GM18867 (cell line): ENCODE data around the gene MAP3K5.
A peak's percentile ranks its signal among the peaks of the same experiment; 100 is the strongest.
"Not testable (repeated sequence)": the region's sequence is repeated elsewhere in the genome, so short reads cannot be mapped to it uniquely, and the experiment has no call there.

ENCODE experiments used
- ATAC-seq: cut with Tn5 transposase; IDR thresholded peaks from one replicate; pipeline ENCODE4 v1.9.1; 2021; ENCODE audit warnings: mild to moderate bottlenecking, moderate library complexity; ENCODE audit not compliant: unreplicated experiment

Gene MAP3K5

GRCh38 chr6:136795386-136795785 is 3.1 kb upstream of the MAP3K5 start:
- ATAC-seq, result no peak

GRCh38 chr6:136793363-136793762 is 1.1 kb upstream of the MAP3K5 start:
- no peak for ATAC-seq

DNA sequence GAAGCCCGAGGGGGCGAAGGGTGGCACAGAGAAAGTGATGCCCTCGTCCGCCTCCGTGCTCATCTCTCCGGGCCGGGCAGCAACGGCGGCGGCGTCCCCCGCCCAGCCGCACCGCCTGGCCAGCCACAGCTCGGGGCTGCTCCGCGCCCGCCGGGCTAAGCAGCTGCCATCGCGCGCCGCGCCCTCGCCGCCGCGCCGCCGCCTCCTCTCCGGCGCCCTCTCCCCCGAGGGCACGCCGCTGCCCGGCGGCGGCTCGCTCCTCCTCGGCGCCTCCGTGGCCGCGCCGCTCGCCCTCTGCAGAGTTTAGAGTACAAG is 225 bp downstream of the MAP3K5 start:
- ATAC-seq, result no peak

GRCh38 chr6:136791296-136792094 is 782 bp downstream of the MAP3K5 start:
- ATAC-seq, result peak; percentile 35

DNA sequence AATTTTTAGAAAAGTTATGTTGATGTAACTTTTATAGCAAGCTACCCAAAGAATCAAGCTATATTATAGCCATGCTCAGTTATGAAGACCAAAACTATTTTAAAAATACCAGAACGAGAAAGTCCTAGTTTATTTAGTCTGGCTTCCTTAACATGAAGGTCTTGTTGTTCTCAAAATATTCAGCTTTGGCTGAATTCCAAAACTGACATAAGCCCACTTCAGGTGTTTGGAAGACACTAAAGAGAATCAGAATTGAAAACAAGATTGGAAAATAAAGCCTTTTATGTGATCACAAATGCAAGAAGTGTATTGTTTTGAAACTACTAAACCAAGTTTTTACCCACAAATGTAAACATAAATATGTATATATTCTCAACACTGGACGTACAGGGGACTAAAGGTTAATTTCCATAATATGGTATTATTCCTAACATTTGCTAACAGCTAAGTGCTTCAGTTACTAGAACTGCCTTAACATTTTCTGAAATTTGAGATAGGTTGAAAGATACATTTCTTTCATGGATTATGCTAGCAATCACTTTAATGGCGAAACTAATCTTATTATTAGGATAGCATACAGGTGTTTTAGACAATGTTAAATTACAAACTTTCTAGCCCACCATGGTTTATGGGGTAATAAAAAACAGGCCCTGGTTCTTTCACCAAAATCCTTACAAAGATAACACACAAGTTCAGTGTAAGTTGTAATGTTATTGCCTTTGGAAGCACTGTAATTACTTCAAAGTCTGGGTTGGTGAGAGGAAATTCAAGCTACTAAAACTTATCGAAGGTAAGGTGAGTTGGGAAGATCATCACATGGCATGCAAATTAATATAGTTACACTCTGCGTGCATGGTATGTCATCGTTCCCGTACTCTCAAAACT is 1.6 kb downstream of the MAP3K5 start:
- no peak for ATAC-seq

DNA sequence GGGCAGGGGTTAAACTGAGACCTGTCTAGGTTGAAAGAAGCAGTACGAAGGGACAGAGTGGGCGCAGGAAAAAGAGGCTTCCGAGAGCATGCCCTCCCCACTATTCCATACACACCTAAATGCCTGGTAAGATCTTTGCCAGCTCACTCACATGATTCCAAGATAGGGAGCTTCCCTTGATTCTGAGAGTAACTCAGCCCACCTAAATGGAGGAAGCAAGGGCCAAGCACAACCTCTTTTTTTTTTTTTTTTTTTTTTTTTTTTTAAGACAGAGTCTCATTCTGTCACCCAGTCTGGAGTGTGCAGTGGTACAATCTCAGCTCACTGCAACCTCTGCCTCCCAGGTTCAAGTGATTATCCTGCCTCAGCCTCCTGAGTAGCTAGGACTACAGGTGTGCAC is 2.8 kb downstream of the MAP3K5 start:
- not testable (repeated sequence) for ATAC-seq

DNA sequence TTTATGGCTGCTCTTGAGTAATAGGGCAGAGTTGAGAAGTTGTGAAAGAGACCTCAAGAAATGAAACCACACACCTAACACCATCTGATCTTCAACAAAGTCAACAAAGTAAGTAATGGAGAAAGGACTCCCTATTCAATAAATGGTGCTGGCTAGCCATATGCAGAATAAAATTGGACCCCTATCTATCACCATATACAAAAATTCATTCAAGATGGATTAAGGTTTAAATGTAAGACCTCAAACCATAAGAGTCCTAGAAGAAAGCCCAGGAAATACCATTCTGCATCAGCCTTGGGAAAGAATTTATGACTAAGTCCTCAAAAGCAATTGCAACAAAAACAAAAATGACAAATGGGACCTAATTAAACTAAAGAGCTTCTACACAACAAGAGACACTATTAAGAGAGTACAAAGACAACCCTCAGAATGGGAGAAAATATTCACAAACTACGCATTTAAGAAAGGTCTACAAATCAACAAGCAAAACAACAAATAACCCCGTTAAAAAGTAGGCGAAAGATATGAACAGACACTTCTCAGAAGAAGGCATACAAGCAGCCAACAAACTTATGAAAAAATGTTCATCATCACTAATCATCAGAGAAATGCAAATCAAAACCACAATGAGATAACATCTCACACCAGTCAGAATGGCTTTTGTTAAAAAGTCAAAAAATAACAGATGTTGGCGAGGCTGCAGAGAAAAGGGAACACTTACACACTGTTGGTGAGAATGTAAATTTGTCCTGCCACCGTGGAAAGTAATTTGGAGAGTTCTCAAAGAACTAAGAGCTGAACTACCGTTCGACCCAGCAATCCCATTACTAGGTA is 4.0 kb downstream of the MAP3K5 start:
- ATAC-seq, result peak; percentile 13

DNA sequence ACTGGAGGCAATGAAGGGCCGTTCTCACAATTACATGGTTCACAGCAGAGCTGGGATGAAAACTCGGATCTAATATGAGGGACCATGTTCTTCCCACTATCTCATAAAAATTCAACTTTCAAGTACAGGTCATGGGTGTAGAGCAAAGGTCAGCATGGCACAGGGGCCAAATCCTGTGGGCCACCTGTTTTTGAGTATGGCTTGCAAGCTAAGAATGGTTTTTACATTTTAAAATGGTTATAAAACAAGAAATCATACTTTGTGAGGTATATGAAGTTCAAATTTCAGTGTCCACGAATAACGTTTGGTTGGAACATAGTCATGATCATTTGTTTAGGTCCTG is 4.6 kb downstream of the MAP3K5 start:
- ATAC-seq, result no peak

- no peak for ATAC-seq
Measured at GRCh38 chr6:136786658-136787057, 5.6 kb downstream of the MAP3K5 start.

GRCh38 chr6:136784910-136785746 is 7.1 kb downstream of the MAP3K5 start:
- ATAC-seq, result no peak

GRCh38 chr6:136784271-136784664 is 8.0 kb downstream of the MAP3K5 start:
- ATAC-seq, result no peak

DNA sequence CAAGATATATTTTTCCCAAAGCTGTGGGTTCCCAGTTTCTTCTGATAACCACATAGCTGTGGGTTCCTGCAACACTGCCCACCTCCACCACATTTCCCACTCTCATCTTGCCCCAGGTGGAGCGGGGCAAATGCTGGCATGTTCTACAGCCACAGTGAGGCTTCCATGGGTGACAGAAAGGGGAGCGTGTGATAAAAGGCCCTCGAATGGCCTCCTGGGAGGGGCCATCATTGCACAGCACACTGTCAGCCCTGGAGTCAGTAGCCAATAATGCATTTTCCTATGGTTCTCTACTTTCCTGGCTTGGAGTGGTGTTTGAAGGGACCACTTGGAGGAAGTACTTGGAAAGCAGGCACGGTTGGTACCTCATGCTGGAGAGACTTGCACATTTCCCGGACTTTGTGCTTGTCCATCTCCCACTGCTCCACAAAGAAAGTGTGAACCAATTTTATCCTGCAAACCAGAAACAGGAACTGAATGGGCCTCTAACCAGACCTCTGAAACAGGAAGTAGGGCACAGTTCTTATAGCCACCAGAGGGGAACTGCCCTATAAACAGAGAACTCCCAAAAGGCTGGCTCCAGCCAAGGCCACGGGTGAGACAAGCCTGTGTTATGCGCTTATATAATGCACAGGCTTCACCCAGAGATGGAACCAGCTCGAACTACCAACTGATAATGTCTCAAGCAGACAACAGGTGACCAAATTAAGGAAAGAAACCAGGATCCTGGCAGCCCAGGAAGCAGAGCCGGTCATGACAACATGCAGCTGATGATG is 8.6 kb downstream of the MAP3K5 start:
- ATAC-seq, result peak; percentile 70

GRCh38 chr6:136783021-136783420 is 9.3 kb downstream of the MAP3K5 start:
- no peak for ATAC-seq

DNA sequence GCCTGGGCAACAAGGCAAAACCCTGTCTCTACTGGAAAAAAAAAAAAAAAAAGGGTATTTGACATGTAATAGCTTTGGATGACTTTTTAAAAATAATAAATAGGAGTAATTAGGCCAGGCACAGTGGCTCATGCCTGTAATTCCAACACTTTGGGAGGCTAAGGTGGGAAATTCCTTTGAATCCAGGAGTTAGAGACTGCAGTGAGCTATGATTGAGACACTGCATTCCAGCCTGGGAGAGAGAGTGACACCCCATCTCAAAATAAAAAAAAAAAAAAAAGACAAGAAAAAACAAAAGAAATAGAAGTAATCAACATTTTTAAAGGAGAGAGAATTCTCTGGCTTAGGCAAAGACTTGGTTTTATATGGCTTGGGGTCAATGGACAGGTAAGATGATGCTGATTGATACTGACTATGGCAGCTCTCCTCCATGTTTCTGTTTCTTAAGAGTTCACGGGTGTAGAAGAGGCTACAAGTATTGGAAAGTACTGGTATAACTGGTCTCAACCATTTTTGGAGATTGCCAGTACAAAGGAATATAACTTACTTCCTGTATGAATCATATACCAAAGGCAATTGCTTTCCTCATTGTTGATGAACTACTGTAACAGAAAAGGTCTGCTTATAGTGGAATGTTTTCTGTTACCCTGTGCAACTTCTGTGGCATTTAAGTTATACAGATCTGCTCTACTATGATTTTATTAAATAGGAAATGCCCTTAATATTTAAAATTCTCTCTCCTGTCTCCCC is 10.1 kb downstream of the MAP3K5 start:
- ATAC-seq, result no peak

- ATAC-seq, result no peak
Measured at GRCh38 chr6:136780972-136781371, 11.3 kb downstream of the MAP3K5 start.

DNA sequence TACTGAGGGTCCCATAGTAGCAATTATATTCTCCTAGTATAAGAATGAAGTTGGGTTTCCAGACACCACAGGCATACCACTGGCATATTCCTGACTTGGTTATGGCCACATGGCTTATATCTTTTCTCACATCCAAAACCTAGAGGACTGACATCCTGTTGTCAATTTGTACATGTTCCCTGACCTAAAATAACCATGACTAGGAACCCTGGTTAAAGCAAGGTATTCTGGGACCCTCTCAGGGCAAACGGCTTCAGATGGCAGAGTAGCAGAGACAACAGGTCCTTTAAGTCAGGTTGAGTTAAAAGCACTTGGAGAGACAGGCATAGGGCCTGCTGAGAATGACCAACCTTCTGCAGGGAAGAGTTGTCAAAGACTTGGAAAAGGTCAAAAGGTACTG is 12.6 kb downstream of the MAP3K5 start:
- no peak for ATAC-seq

GRCh38 chr6:136777651-136778050 is 14.6 kb downstream of the MAP3K5 start:
- ATAC-seq, result no peak

DNA sequence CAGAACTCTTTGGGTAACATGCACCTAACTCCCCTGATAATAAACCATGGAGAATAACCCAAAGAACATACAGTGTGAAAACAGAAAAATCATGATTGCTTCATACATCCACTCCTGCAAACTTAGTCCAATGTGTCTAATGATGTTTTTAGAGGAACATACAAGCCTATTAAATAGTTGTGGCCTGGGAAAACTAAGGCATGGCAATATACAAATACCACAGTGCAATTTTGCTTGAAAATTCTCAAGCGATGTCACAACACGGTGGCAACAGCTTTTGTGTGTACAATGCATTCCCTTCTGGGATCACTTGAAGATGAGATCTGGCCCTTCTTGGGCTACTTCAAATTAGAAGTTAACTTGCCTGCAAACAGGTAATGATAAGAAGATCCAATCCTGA is 16.7 kb downstream of the MAP3K5 start:
- ATAC-seq, result no peak

DNA sequence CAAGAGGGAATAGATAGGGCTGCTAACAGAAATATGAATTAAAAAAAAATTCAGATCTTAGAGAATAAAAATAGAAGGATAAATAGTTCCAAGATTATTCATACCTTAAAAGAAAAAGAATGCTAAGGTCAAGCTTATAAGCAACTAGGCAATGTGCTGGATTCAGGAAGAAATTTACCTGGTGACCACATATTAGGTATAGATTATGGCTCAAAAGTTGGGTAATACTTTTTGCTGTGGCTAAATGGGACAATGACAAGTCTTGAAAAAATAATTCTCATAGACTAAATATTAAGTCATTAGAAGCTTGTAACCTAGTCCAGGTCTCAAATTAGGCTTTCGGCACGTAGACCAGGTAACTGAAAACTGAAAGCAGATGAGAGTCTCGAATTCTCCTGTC is 17.2 kb downstream of the MAP3K5 start:
- no peak for ATAC-seq
